ENCODE data around the gene CBX5.

The CBX5 gene

DNA sequence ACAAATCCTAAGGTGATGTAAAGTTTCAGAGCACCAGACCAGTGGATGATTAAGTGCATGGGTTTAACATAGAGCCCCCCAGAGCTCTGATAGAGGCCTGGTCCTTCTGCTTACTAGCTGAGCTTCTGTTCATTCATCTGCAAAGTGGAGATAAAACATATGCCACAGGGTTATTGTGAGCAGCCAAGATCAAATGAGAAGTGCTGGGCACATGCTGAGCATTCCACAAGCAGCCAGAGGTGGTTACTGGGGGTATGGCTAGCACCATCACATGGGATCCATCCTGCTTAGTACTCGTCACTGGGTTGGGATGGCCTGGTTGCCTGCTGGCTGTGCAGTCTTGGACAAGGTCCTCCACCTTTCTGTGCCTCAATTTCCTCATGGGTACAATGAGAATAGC is 73.1 kb downstream of the CBX5 start:
- no peak overlapping the region for H3K4me3 ChIP-seq (ENCODE audit: low read depth, low read length)
- no peak for DNase-seq (ENCODE audit: low read depth)
- TF ChIP-seq CTCF (IDR thresholded peaks at IDR 0.05; ENCODE audit: insufficient read depth, low read depth, low read length, missing control alignments): no peak

DNA sequence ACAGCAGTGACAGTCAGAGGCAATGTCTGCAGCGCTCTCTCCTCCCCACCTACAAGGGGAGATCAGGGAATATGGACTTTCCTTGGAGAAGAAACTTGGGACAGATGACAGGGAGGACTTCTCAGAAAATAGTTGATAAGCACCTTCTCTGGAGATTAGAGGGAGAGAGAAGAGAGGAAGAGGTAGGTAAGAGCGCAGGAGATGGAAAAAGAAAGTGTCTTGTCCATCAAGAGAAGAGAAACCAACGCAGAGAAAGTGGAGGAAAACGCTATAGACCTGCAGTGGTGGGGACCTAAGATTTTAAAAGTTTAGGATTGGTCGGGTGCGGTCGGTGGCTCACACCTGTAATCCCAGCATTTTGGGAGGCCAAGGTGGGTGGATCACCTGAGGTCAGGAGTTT is 75.6 kb downstream of the CBX5 start:
- no peak for TF ChIP-seq CTCF (IDR thresholded peaks at IDR 0.05; ENCODE audit: insufficient read depth, low read depth, low read length, missing control alignments)
- DNase-seq (ENCODE audit: low read depth): no peak
- no peak overlapping the region for H3K4me3 ChIP-seq (ENCODE audit: low read depth, low read length)

DNA sequence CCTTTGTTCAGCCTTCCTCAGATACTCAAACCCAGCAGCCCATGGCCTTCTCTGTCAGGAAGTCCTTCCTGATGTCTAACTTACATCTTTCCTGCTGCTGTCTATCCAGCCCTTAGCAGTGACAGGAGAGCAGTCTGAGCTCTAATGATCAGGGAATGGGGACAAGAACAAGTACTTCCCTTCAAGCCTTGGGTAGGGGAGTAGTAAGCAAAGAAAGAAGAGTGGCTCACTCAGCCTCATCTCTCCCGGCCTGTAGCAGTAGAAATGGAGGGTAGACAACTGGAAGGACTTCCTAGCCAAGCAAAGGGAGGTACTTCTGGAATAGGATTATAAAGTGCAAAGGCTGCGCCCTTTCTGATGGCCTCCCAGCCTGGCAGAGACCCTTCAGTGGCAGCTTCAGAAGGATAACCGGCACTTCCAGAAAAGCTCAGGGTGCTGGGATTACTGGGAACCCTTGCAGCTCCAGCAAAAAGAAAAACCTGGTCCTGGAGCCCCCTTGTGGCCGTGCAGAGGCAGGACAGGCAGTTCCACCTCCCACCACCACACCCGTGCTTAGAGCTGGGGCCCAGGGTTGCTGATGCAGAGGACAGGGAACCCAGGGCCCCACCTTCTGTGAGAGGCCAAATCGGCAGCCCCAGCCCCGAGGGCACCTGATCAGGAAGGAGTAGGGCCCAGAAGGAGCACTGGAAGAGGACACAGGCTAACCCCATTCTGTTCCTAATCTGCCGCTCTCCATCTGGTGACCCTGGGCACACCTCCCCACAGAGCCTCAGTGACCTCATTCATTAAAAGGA is 78.7 kb downstream of the CBX5 start:
- peak; percentile 73 for DNase-seq (ENCODE audit: low read depth)
- TF ChIP-seq CTCF (IDR thresholded peaks at IDR 0.05; ENCODE audit: insufficient read depth, low read depth, low read length, missing control alignments): peak; percentile 96
- H3K4me3 ChIP-seq (ENCODE audit: low read depth, low read length): no peak overlapping the region

GRCh38 chr12:54200412-54200811 is 79.5 kb downstream of the CBX5 start:
- DNase-seq (ENCODE audit: low read depth): no peak
- no peak for TF ChIP-seq CTCF (IDR thresholded peaks at IDR 0.05; ENCODE audit: insufficient read depth, low read depth, low read length, missing control alignments)

GRCh38 chr12:54199917-54200316 is 80.0 kb downstream of the CBX5 start:
- H3K4me3 ChIP-seq (ENCODE audit: low read depth, low read length): no peak overlapping the region
- no peak for TF ChIP-seq CTCF (IDR thresholded peaks at IDR 0.05; ENCODE audit: insufficient read depth, low read depth, low read length, missing control alignments)
- DNase-seq (ENCODE audit: low read depth): no peak

More at GRCh38 chr12:54200412-54200811, 79.5 kb downstream of the CBX5 start:
- H3K4me3 ChIP-seq (ENCODE audit: low read depth, low read length): no peak overlapping the region

DNA sequence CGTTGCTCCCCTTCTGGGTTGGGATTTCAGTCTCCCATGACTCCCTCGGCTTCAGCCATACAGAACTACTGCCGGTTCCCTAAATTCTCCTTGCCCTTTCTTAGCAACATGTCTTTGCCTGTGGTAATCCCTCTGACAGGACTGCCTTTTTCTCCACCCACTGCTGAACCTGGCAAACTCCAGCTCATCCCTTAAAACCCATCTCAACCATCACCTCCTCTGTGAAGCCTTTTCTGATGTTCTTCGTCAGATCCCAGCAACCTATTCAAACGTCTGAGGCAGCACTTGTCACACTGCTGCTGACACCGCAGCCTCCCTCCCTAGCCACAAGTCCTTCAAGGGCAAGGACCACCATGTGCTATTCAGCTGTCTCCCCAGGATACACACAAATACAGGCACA is 80.9 kb downstream of the CBX5 start:
- no peak for TF ChIP-seq CTCF (IDR thresholded peaks at IDR 0.05; ENCODE audit: insufficient read depth, low read depth, low read length, missing control alignments)
- DNase-seq (ENCODE audit: low read depth): no peak
- H3K4me3 ChIP-seq (ENCODE audit: low read depth, low read length): no peak overlapping the region

DNA sequence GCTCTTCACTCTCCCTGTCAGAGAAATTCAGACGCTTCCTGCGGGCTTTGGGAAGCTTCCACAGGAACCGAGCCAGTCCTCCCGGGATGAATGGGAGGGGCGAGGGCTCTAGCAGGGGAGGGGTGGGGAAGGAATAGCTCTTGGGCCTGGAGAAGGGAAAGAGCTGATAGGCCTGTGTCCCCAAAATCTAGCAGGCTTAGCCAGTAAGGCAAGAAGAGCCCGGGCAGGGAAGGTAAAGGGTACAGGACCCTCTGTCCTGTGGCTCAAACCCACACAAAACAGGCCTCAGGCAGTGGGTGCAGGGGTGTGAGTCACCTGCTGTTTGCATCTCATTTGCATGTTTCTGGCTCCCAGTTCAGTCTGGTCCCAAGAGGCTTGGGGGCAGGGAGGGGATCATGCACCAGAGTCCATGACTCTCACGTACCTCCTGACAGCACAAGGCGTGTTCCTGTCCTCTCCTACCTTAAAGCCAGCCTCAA is 82.5 kb downstream of the CBX5 start:
- TF ChIP-seq CTCF (IDR thresholded peaks at IDR 0.05; ENCODE audit: insufficient read depth, low read depth, low read length, missing control alignments): no peak
- H3K4me3 ChIP-seq (ENCODE audit: low read depth, low read length): no peak overlapping the region
- peak; percentile 61 for DNase-seq (ENCODE audit: low read depth)
